Measurements from ENCODE around the gene AMZ1.
"Not testable (repeated sequence)": the region's sequence is repeated elsewhere in the genome, so short reads cannot be mapped to it uniquely, and the experiment has no call there.

Gene AMZ1

GRCh38 chr7:2709553-2710285 lies 21.7 kb downstream of the AMZ1 start:
- peak in 1 of 2 donors; percentile 52 for DNase-seq (ENCODE audit: low read depth in 2 of 2, low spot score in 1 of 2)

- DNase-seq (ENCODE audit: low read depth in 2 of 2, low spot score in 1 of 2) = peak in 1 of 2 donors; percentile 24
Observed at GRCh38 chr7:2710286-2710655, 22.3 kb downstream of the AMZ1 start.

DNA sequence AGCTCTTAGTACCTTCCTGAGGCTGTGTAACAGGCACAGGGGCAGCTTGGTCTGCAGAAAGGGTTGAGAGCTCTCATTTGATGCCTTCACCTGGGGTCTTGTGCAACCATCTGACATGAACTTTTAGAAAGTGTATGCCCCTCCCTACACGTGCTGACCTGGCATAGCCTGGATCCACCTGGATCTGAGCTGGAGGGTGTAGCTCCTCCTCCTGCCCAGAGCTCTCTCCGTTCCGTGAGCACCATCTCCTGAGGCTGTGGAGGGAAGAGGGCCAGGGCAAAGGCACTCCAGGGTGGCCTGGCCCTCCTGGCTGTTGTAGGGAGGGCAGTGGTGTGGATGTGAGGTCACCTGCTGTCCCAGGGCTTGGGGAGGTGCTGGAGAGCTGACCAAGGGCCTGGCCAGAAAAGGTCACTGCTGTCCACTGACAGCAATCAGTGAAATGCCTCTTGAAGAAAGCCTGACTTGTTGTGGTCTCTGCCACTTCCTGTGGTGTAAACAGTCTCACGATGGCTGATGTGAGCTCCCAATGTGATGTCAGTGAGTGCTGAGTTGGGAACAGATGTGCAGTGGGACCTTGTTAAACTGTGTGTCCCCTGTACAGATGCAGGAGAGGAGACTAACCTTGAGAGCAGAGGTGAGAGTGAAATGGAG lies 23.0 kb downstream of the AMZ1 start:
- DNase-seq (ENCODE audit: low read depth in 2 of 2, low spot score in 1 of 2) = no peak

GRCh38 chr7:2711895-2712675 lies 24.1 kb downstream of the AMZ1 start:
- DNase-seq (ENCODE audit: low read depth in 2 of 2, low spot score in 1 of 2) = no peak

DNA sequence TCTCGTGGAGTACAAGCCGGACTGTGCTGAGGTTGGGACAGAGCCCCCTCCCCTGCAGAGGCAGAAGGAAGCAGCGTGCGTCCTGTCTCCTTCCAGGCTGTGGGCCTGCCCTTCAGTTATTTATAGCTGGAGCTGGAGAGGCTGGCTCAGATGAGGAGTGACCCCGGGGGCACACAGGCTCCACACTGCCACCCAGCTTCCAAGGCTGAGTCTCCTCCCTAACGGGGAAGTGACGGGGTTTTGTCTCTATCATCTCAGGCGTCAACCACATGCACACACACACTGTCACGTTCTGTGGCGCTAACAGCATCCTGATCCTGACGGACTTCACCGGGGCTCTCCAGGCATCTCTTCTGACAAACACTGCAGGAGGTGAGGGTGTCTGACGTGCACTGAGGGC lies 25.4 kb downstream of the AMZ1 start:
- no peak for DNase-seq (ENCODE audit: low read depth in 2 of 2, low spot score in 1 of 2)

DNA sequence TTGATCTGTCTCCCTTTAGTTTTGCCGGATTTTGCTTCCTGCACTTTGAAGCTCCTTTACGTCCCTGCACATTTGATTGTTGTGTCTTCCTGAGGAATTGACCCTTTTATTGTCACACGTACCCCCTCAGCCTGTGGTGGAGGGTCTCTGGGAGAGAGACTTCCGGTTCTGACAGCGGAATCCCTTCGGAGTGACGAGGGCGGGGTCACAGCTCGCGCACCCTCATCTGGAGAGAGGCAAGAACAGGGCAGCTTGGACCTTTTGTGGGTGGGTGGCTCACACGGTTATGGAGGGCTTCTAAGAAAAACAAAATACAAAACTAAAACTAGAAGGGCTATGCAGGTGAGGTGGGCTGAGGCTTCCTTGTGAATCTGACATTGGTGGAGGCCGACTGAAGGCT lies 26.0 kb downstream of the AMZ1 start:
- no peak for DNase-seq (ENCODE audit: low read depth in 2 of 2, low spot score in 1 of 2)

DNA sequence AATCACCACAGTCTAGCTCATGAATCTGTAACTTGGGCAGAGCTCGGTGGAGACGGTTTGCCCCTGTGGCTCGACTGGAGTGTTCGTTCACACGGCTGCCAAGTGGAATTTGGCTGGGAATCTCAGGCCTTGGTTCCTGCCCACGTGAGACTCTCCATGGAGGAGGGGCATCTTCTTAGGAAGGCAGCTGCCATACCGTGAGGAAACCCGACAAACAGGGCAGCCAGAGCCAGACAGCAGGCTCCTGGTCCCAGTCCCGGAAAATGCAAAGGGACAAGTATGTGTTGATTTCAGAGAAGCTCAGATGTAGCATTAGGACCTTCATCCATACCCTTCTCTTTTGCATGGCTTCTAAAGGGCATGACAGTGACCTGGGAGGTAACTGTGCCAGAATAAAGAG lies 26.6 kb downstream of the AMZ1 start:
- DNase-seq (ENCODE audit: low read depth in 2 of 2, low spot score in 1 of 2) = no peak

- DNase-seq (ENCODE audit: low read depth in 2 of 2, low spot score in 1 of 2) = no peak
Observed at GRCh38 chr7:2715341-2716231, 27.6 kb downstream of the AMZ1 start.

GRCh38 chr7:2716488-2716887 lies 28.5 kb downstream of the AMZ1 start:
- no peak for DNase-seq (ENCODE audit: low read depth in 2 of 2, low spot score in 1 of 2)

DNA sequence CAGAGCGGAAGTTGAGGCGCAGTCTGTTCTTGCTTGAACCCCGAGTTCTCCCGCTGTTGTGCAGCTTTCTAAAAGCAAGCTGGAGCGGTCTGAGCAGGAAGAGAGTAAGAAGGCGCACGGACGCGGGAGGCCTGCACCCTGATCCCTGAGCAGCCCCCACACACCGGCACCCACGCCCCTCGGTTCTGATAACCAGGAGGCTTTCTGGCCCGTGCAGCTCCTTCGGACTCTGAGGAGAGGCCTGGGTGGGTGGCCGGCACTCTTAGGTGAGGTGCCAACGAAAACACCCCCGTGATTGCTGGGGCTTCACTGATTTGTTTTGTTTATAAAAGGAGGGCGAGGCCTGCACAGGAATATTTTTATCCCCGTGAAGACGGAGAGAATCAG lies 28.9 kb downstream of the AMZ1 start:
- no peak for DNase-seq (ENCODE audit: low read depth in 2 of 2, low spot score in 1 of 2)

DNA sequence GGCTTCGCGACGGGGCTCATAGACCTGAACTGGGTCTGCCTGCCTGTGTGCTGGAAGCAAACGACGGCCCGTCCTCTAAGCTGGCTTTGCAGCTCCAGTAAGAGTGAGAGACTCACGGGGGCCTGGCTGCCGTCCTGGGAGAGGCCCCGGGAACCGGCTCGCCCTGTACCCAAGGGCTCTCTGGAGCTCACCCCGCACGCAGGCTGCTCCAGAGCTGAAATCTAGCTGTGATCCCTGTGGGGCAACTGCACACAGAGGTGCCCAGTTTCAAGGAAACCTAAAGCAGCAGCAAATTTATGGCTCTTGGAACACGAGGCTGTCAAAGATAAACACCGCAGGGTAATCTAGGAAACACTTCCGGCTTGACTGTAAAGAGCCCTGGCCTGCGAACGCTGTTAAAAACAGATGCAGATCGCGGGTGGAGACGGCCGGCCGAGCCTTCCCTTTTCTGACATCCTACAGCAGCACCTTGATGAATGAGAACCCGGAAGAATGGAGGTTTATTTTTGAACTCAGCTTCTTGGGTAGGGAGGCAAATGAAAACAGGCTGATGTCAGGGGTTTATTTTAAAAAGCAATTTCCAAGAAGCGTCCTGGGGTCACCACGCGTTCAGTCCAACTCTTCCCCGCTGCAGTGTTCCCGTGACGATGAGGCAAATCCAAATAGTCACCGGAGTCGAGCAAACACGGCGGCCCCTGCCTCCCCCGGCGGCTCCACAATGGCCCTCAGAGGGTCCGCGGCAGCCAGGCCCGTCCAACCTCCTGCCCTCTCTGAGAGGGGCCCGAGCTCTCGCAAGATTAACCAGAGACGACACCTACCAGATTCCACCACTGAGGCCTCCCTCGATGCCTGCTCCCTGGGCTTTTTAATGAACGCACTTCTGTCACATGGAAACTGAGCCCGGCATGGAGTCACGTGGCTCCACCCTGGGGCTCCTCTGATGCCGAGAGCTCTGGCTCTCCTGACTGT lies 29.6 kb downstream of the AMZ1 start:
- DNase-seq (ENCODE audit: low read depth in 2 of 2, low spot score in 1 of 2) = no peak

DNA sequence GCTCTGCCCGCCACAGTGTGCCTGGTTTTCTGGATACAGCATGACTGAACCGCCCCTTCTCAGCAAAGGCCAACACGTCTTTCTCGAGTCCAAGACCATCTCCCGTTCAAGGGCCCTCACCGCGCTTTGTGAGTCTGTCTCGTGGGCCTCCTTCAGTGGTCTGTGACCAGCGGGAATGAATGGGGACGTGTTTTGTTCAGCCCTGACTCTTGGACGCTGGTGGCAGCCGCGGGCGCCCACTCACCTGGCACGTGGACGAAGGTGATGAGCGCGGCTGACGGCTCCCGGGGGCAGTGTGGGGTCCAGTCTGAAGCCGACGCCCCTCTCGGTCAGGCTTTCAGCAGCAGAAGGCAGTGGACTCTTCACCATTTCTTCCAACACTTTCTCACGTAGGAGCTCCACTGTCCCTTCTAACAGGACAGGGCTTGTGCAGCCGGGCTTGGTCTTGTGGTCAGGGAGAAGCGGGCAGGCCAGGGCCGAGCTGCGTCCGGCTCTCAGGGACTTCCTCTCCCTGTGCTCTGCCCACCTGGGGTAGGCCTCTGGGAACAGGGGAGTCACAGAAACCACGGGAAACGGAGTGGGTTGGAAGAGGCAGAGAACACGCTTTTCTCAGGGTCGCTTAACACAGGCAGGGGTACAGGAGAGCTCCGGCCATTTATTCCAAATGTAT lies 30.4 kb downstream of the AMZ1 start:
- no peak for DNase-seq (ENCODE audit: low read depth in 2 of 2, low spot score in 1 of 2)

DNA sequence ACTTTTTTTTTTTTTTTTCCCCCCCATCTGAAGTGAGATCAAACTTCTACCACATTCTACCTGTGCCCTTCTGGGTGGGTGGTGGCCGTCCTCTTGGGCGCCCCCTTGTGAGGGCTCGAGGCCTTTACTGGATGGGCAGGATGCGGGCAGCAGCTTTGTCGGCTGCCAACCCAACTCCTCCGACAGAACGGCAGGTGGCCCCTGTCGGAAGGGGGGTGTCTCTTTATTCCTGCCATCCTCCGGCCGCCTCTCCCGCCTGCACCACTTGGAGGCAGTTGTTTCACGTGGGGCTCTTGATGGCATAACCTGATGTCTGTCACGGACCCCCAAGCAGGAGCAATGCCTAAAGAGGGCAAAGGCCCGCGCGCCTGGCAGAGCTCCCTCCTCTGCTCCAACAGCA lies 31.0 kb downstream of the AMZ1 start:
- DNase-seq (ENCODE audit: low read depth in 2 of 2, low spot score in 1 of 2) = peak in 1 of 2 donors; percentile 49

DNA sequence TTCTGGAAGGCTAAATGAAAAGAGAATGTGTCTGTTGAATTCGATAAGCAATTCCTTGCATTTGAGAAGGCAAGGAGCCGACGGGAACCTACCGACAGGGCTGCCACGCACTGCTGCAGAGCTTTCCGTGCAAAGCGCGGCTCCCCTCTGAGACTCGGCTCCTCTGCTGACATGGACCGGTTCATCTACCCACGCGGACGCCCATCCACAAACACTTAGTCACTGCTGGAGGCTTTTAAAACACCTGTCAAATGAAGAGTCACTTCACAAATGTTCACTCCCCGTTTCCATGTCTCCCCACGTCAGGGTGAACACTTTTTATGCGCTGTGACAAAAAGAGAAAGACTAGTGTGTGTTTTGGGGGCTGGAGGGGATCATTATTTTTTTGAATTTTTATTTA lies 32.0 kb downstream of the AMZ1 start:
- no peak for DNase-seq (ENCODE audit: low read depth in 2 of 2, low spot score in 1 of 2)

GRCh38 chr7:2721842-2722241 lies 33.8 kb downstream of the AMZ1 start:
- DNase-seq (ENCODE audit: low read depth in 2 of 2, low spot score in 1 of 2) = no peak

- DNase-seq (ENCODE audit: low read depth in 2 of 2, low spot score in 1 of 2) = no peak
Observed at GRCh38 chr7:2722591-2722990, 34.6 kb downstream of the AMZ1 start.

GRCh38 chr7:2723138-2723850 lies 35.3 kb downstream of the AMZ1 start:
- DNase-seq (ENCODE audit: low read depth in 2 of 2, low spot score in 1 of 2) = no peak

- DNase-seq (ENCODE audit: low read depth in 2 of 2, low spot score in 1 of 2) = not testable (repeated sequence)
Observed at GRCh38 chr7:2724036-2724435, 36.0 kb downstream of the AMZ1 start.
